WTC11 (cell line): ENCODE measurements around the gene PRDX1. TPM values are rescaled to one million over a fixed set of nuclear protein-coding genes. Genes with fewer than 3 reads are reported as not detected.

Experiments used
- ATAC-seq: fragments of 200-7000 bp; cut with Tn5 transposase; 2 replicates; pipeline ENCODE4 v1.10.0; 2021; ENCODE audit warnings: mild to moderate bottlenecking, moderate library complexity
- CTCF ChIA-PET: fragments of 300-600 bp; sonication (Branson Sonifier 250); formaldehyde crosslinking; loops from one replicate; lab custom pipeline; 2021; ENCODE audit warnings: antibody characterized with exemption; lab: Charles Lee
- POLR2A ChIA-PET: fragments of 350-600 bp; sonication (Branson Sonifier 250); formaldehyde crosslinking; loops from one replicate; lab custom pipeline; 2021; ENCODE audit warnings: antibody characterized with exemption; lab: Charles Lee
- DNase-seq: peaks from one replicate; pipeline ENCODE4 v3.0.0; 2021; ENCODE audit warnings: low spot score
- H3K27ac Mint-ChIP-seq: 2 replicates; pipeline ENCODE4 v1.8.0; 2021; ENCODE audit warnings: mixed read lengths
- H3K27me3 Mint-ChIP-seq: 2 replicates; pipeline ENCODE4 v1.8.0; 2021; ENCODE audit warnings: low read depth, mild to moderate bottlenecking, moderate library complexity, mixed read lengths
- H3K36me3 Mint-ChIP-seq: 2 replicates; pipeline ENCODE4 v1.8.0; 2021; ENCODE audit warnings: mixed read lengths
- H3K4me1 Mint-ChIP-seq: 2 replicates; pipeline ENCODE4 v1.8.0; 2022; ENCODE audit warnings: mixed read lengths
- H3K4me3 Mint-ChIP-seq: 2 replicates; pipeline ENCODE4 v1.8.0; 2021; ENCODE audit warnings: mild to moderate bottlenecking, moderate library complexity, mixed read lengths
- H3K9me3 Mint-ChIP-seq: 2 replicates; pipeline ENCODE4 v1.8.0; 2021; ENCODE audit warnings: mixed read lengths
- ATF2 ChIP-seq: sonication (generic); formaldehyde crosslinking; IDR thresholded peaks from 2 replicates; pipeline ENCODE4 v1.8.1; 2022; ENCODE audit warnings: low read depth, missing genetic modification reagents, borderline replicate concordance
- CBFB ChIP-seq: sonication (generic); formaldehyde crosslinking; IDR thresholded peaks from 2 replicates; pipeline ENCODE4 v1.8.1; 2022; ENCODE audit warnings: mild to moderate bottlenecking, low read depth, missing genetic modification reagents
- CREB1 ChIP-seq: sonication (generic); formaldehyde crosslinking; IDR thresholded peaks from 2 replicates; pipeline ENCODE4 v1.8.0; 2023; ENCODE audit warnings: mild to moderate bottlenecking, missing genetic modification reagents
- ELF4 ChIP-seq: sonication (generic); formaldehyde crosslinking; IDR thresholded peaks from 2 replicates; pipeline ENCODE4 v1.8.1; 2022; ENCODE audit warnings: low read depth, mild to moderate bottlenecking, moderate library complexity, missing genetic modification reagents
- KAT7 ChIP-seq: sonication (generic); formaldehyde crosslinking; IDR thresholded peaks from 2 replicates; pipeline ENCODE4 v1.8.1; 2023; ENCODE audit warnings: missing genetic modification reagents, mild to moderate bottlenecking, borderline replicate concordance
- MYBL2 ChIP-seq: sonication (generic); formaldehyde crosslinking; IDR thresholded peaks from 2 replicates; pipeline ENCODE4 v1.8.1; 2023; ENCODE audit warnings: mild to moderate bottlenecking, moderate library complexity, missing genetic modification reagents
- NFATC4 ChIP-seq: fragments of 250-450 bp; sonication (Bioruptor Pico); IDR thresholded peaks from 2 replicates; pipeline ENCODE4 v1.9.0; 2021; ENCODE audit warnings: mild to moderate bottlenecking
- RORB ChIP-seq: fragments of 250-450 bp; sonication (Bioruptor Pico); IDR thresholded peaks from 2 replicates; pipeline ENCODE4 v1.9.0; 2021; ENCODE audit warnings: mild to moderate bottlenecking
- SMAD4 ChIP-seq: sonication (generic); formaldehyde crosslinking; IDR thresholded peaks from 2 replicates; pipeline ENCODE4 v1.8.0; 2022; ENCODE audit warnings: mild to moderate bottlenecking, missing genetic modification reagents
- SP1 ChIP-seq: sonication (generic); formaldehyde crosslinking; conservative IDR thresholded peaks from 2 replicates; pipeline ENCODE4 v1.8.1; 2022; ENCODE audit warnings: missing genetic modification reagents
- USF1 ChIP-seq: sonication (generic); formaldehyde crosslinking; IDR thresholded peaks from 2 replicates; pipeline ENCODE4 v1.8.0; 2022; ENCODE audit warnings: mild to moderate bottlenecking, missing genetic modification reagents
- ZBTB43 ChIP-seq: sonication (generic); formaldehyde crosslinking; IDR thresholded peaks from 2 replicates; pipeline ENCODE4 v1.8.1; 2023; ENCODE audit warnings: mild to moderate bottlenecking, missing genetic modification reagents
- total RNA-seq: library from RNA; stranded (reverse); gene quantifications from 3 replicates; pipeline ENCODE4 v1.2.3, GENCODE V29; 2021
- TF ChIP-seq, protein P1 (sequence below): sonication (generic); formaldehyde crosslinking; IDR thresholded peaks from 2 replicates; pipeline ENCODE4 v1.8.0; 2023; ENCODE audit warnings: missing genetic modification reagents
- TF ChIP-seq, protein P2 (sequence below): fragments of 250-450 bp; sonication (Bioruptor Pico); IDR thresholded peaks from 2 replicates; pipeline ENCODE4 v1.8.0; 2021; ENCODE audit warnings: mild to moderate bottlenecking
- TF ChIP-seq, protein P3 (sequence below): fragments of 250-450 bp; sonication (Bioruptor Pico); IDR thresholded peaks from 2 replicates; pipeline ENCODE4 v1.9.0; 2021; ENCODE audit warnings: mild to moderate bottlenecking
- TF ChIP-seq, protein P4 (sequence below): sonication (generic); formaldehyde crosslinking; IDR thresholded peaks from 2 replicates; pipeline ENCODE4 v1.8.1; 2022; ENCODE audit warnings: missing genetic modification reagents, borderline replicate concordance
- TF ChIP-seq, protein P5 (sequence below): sonication (generic); formaldehyde crosslinking; IDR thresholded peaks from 2 replicates; pipeline ENCODE4 v1.8.1; 2023; ENCODE audit warnings: mild to moderate bottlenecking, missing genetic modification reagents, moderate library complexity
- TF ChIP-seq, protein P6 (sequence below): fragments of 250-450 bp; sonication (Bioruptor Pico); IDR thresholded peaks from 2 replicates; pipeline ENCODE4 v1.9.0; 2021; ENCODE audit warnings: moderate library complexity, mild to moderate bottlenecking, inconsistent platforms, borderline replicate concordance

The PRDX1 gene
- total RNA-seq, 1 experiment from 2014 or later, result 1,197 TPM

DNA sequence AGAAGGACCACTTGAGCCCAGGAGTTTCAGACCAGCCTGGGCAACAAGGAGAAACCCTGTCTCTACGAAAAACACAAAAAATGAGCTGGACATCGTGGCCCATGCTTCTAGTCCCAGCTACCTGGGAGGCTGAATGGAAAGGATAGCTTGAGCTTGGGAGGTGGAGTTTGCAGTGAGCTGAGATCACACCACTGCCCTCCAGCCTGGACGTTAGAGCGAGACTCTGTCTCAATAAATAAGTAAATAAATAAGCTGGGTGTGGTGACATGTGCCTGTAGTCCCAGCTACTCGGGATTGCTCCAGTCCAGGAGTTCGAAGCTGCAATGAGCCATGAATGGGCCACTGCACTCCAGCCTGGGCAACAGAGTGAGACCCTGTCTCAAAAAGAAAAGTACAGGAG lies 32.5 kb upstream of the PRDX1 start:
- Mint-ChIP-seq H3K27me3 (no peaks in the 10 kb centered on the region), H3K27ac (no peak overlapping the region), H3K9me3 (no peaks in the 10 kb centered on the region), H3K36me3 (peaks cover 39% of the 10 kb centered on the region), H3K4me1 (peaks cover 20% of the 10 kb centered on the region), H3K4me3 (no peak overlapping the region)
- TF ChIP-seq, protein P1, sequence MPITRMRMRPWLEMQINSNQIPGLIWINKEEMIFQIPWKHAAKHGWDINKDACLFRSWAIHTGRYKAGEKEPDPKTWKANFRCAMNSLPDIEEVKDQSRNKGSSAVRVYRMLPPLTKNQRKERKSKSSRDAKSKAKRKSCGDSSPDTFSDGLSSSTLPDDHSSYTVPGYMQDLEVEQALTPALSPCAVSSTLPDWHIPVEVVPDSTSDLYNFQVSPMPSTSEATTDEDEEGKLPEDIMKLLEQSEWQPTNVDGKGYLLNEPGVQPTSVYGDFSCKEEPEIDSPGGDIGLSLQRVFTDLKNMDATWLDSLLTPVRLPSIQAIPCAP (CRISPR knock-in tag), result no peak
- TF ChIP-seq MYBL2 (CRISPR knock-in tag) (no peak), SMAD4 (CRISPR knock-in tag) (no peak), ELF4 (CRISPR knock-in tag) (no peak), USF1 (CRISPR knock-in tag) (no peak), KAT7 (CRISPR knock-in tag) (no peak), ATF2 (no peak)
- TF ChIP-seq, protein P2, sequence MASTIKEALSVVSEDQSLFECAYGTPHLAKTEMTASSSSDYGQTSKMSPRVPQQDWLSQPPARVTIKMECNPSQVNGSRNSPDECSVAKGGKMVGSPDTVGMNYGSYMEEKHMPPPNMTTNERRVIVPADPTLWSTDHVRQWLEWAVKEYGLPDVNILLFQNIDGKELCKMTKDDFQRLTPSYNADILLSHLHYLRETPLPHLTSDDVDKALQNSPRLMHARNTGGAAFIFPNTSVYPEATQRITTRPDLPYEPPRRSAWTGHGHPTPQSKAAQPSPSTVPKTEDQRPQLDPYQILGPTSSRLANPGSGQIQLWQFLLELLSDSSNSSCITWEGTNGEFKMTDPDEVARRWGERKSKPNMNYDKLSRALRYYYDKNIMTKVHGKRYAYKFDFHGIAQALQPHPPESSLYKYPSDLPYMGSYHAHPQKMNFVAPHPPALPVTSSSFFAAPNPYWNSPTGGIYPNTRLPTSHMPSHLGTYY (CRISPR knock-in tag), result no peak
- TF ChIP-seq, protein P3, sequence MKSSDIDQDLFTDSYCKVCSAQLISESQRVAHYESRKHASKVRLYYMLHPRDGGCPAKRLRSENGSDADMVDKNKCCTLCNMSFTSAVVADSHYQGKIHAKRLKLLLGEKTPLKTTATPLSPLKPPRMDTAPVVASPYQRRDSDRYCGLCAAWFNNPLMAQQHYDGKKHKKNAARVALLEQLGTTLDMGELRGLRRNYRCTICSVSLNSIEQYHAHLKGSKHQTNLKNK (CRISPR knock-in tag), result no peak
- POLR2A ChIA-PET, result no interaction called here
- ATAC-seq, result no peak
- CTCF ChIA-PET, result interaction anchor here (0.7 kb wide), 1 partner anchor 16 kb away, joined by 4 read pairs; no protein-coding TSS in a partner anchor
- no peak for DNase-seq

GRCh38 chr1:45552331-45552730 lies 30.6 kb upstream of the PRDX1 start:
- POLR2A ChIA-PET, result interaction anchor here (1.9 to 2.6 kb wide), 2 partner anchors 31 to 33 kb away, joined by 16 to 27 read pairs; partner anchors contain the start of gene PRDX1
- DNase-seq (no peak), ATAC-seq (no peak)
- Mint-ChIP-seq H3K4me1 (peaks cover 15% of the 10 kb centered on the region), H3K27ac (peak overlapping the region; percentile 46; the same call in 1 of the 2 replicates), H3K27me3 (no peaks in the 10 kb centered on the region), H3K36me3 (peaks cover 30% of the 10 kb centered on the region), H3K9me3 (no peaks in the 10 kb centered on the region), H3K4me3 (peak overlapping the region; percentile 92)
- CTCF ChIA-PET, result interaction anchor here (2.9 kb wide), 1 partner anchor 18 kb away, joined by 17 read pairs; no protein-coding TSS in a partner anchor
- TF ChIP-seq ZBTB43 (CRISPR knock-in tag), result no peak
- TF ChIP-seq CBFB, result no peak
- TF ChIP-seq USF1 (CRISPR knock-in tag), result no peak
- TF ChIP-seq SP1 (CRISPR knock-in tag), result no peak
- TF ChIP-seq, protein P4, sequence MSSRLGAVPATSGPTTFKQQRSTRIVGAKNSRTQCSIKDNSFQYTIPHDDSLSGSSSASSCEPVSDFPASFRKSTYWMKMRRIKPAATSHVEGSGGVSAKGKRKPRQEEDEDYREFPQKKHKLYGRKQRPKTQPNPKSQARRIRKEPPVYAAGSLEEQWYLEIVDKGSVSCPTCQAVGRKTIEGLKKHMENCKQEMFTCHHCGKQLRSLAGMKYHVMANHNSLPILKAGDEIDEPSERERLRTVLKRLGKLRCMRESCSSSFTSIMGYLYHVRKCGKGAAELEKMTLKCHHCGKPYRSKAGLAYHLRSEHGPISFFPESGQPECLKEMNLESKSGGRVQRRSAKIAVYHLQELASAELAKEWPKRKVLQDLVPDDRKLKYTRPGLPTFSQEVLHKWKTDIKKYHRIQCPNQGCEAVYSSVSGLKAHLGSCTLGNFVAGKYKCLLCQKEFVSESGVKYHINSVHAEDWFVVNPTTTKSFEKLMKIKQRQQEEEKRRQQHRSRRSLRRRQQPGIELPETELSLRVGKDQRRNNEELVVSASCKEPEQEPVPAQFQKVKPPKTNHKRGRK (CRISPR knock-in tag), result no peak
- TF ChIP-seq, protein P1 (CRISPR knock-in tag), result no peak
- no peak for TF ChIP-seq RORB (CRISPR knock-in tag)
- TF ChIP-seq CREB1, result no peak
- TF ChIP-seq, protein P5, sequence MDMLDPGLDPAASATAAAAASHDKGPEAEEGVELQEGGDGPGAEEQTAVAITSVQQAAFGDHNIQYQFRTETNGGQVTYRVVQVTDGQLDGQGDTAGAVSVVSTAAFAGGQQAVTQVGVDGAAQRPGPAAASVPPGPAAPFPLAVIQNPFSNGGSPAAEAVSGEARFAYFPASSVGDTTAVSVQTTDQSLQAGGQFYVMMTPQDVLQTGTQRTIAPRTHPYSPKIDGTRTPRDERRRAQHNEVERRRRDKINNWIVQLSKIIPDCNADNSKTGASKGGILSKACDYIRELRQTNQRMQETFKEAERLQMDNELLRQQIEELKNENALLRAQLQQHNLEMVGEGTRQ (CRISPR knock-in tag), result no peak
- TF ChIP-seq, protein P6, sequence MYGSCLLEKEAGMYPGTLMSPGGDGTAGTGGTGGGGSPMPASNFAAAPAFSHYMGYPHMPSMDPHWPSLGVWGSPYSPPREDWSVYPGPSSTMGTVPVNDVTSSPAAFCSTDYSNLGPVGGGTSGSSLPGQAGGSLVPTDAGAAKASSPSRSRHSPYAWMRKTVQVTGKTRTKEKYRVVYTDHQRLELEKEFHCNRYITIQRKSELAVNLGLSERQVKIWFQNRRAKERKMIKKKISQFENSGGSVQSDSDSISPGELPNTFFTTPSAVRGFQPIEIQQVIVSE (CRISPR knock-in tag), result no peak
- TF ChIP-seq NFATC4, result no peak
